HG03378 (cell line): ENCODE measurements around the gene GDF7.

Experiments used
- ATAC-seq: cut with Tn5 transposase; IDR thresholded peaks from one replicate; pipeline ENCODE4 v1.9.1; 2021; ENCODE audit warnings: mild to moderate bottlenecking, moderate library complexity; ENCODE audit not compliant: unreplicated experiment

GDF7 gene

DNA sequence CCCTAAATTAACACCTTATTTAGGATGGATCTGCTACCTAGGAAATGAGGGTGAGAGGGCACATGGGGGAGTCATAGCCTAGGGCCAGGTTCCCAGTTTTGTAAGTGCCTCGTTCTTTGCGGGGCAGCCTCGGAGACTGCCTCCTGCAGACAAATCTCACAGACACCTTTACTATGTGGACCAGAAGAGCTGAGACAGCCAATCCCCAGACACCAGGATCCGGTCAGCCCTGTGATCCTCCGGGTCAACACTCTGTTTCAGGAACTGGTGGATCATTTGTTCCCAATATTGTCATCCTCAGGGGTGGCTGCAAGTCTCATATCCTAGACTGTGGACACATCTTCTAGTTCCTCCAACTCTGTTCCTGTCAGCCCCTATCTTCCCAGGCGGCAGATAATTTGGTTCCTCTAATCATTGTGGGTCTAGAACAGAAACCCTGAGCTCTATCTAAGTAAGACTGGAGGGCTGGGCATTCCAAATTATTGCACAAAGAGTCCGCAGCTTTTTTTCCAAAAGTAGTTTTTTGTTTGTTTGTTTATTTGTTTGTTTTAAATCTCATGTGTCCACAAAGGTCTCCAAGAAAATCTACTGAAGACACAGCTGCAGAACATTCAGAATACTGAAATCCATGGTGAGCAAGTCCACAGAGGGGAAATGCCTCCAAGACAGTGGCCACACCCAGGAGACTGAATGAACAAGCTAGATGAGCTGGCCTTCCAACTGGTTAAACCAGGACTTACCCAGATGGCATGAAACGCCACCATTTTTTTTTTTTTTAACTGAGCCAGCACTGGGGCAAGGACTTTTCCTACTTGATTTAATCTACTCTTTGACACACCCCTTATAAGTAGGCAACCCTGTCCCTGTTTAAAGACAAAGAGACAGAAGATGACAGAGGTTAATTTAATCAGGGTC, 6.2 kb upstream of the GDF7 start:
- no peak for ATAC-seq

DNA sequence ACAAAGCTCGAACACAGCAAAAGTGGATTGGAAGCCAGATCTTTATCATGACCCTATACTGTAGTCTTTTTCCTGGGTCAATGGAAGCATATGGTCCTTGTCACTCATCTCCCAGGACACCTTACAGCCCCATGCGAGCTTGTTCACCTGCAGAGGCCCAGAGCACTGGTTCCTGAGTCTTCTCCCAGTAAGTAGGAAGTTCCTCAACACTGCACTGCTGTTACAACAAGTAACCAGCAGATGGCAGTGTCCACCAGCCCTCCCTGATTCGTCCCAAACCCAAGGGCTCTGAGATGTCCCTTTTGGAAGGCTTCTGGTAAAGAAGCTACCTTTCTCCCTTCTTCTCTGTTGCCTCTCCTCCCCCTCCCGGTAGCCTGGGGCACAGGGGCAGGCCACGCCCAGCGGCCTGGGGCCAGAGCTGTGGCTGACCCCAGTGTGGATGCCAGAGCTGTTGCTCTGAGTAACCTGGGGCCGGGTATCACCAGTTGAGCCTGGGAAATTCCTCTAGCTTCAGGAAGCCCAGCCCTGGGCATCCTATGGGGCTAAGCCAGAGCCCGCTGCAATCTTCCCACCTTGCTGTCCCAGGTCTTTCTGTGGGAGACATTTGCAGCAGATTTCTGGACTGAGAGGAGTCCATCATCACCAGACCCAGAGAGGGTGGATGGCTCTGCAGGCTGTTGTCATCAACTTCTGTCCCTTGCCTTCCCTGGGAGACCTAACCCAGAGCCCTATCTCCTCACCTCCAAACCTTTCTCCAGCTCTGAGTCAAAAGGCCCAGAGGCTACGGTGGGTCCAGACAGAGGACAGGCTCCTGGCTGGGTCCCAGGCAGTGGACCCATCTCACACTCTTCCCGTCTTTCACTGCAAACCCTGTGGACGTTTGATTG, 5.3 kb upstream of the GDF7 start:
- ATAC-seq, result peak; percentile 63

DNA sequence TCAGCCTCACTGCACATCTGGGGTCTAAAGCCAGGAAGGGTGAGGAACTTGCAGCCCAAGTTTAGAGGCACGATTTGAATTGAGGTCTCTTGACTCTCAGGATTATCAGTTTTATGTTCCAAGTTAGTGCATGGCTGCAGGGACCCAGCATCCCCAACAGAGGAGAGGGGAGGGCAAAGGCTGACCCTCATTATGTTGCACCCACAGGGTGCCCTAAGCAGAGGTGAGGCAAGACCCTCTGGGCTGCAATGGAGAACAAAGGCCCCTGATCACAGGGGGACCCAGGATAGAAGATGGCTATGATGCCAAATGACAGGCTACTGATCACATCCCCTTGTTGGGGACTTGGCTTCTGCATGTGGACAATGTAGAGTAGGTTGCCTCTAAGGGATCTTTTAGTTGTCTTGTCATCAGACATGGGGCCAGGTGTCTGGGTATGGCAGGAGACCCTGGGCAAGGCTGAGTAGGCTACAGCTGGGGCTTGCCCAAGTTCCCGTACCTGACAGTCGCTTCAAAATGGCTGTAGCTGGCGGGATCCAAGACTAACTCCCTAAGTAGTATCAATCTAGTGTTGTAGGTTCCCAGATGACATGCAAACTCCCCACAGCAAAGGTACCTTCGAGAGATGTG, 4.5 kb upstream of the GDF7 start:
- no peak for ATAC-seq

DNA sequence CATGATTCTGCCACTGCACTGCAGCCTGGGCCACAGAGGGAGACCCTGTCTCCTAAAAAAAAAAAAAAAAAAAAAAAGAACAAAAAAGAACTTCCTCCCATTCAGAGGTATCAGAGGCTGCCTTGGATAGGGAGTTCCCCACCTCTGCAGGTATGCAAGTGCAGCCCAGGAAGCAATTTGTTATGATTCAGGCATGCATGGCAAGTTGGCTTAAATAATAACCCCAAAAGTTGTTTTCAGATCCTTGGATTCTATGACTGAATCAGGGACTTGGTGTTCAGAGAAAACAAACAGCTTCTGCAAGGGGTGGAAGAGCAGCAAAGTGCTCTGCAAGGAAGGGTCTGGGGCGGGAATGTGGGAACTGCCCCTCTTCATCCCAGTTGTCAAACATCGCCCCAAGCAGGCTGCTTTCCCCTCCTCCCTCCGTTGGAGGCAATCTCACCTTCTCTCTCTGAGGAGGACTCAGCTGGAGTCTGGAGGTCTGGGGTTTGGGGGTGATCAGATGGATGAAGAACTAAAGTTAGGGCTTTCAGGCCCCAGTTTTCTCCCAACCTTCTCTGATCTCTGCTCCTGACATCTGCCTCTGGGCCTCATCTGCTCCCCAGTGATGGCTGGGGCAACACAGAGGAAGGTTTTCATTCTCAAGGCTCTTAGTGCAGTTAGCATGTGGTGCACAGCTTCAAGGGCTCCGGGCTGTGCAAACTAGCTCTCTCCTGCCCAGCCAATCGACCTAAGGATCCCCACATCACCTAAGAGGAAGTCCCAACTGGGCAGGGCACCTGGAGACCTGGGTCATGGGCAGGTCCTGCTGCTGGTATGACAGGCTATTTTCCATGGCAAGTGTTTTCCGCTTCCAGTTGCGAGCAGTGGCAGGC, 3.5 kb upstream of the GDF7 start:
- ATAC-seq, result no peak

DNA sequence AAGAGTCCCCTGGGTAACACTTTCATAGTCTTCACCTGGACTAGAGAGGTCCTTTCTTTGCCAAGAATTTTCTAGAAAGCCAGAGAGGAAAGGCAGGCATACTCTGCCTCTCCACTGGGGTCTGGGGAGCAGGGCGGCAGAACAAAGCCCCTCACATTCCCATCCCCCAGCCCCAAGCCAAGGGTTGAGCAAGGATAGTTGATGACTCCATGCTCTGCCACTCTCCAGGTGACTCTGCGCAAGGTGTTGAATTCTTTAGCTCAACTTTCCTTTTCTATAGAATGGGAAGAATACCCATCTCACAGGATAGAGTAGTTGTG, 2.9 kb upstream of the GDF7 start:
- no peak for ATAC-seq

DNA sequence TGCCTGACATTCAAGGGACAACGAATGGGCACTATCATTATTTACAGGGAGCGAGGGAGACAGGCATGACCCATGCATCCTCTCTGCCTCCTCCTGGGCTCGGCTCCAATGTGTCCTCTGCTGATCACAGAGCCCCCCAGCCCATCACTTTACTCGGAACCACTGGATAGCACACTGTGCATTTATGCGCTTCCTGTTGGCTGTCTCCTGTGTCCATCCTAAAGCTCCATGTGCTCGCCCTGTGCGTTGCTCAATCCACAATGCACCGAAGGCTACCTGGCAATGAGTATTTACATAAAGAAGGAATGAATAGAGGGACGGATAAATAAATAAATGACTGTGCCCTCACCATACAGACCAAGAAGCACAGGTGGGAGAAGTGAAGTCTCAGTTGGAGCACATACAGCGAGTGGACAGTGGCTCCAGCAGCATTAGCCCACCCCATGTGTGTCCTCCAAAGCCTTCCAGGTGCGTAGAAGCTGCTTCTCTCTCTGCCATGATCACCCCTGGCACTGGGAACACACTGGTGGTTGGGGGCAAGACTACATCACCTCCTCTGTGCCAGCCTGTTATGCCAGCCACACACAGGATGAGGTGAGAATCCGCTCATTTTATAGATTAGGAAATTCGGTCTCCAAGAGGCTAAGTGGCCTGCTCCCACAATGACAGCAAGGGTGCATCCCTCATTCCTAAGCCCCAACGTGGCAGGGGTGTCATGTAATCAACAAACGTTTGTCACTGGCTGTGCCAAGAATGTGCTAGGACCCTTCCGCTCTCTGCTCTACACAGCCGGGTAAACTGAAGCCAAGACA, 2.3 kb upstream of the GDF7 start:
- no peak for ATAC-seq

DNA sequence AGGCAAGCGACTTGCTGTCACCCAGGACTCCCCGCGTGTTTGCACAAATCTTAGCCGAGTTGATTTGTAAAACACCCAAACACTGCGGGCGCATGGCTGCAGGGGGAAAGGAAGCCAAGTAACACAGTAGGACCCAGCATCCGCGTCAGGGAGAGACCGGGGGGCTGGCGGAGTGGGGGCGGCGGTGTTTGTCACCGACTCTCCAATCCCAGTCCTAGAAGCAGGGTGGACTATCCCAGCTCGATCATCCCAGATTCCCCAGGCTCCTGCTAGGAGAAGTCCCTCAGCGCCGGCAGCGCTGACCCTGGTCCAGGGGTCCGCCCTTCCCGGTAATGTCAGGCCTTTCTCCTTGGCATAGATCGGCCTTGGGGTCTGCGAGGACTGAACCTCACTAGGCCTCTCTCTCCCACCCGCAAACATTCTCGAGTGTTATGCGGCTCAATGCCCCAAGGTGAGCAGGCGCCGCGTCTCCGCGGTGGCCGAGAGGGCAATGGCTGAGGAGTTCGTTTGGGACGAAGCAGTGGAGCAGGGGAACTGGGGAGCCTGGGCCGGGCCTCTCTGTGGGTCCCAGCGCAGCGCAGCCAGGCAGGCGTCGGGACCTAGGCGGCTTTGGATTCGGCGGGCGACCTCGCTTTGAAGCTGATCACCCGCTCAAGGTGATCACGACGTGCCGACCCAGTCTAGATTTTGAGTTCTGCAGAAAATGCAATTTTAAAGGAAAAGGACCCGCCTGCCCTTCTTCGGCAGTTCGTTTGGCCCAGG, 1.5 kb upstream of the GDF7 start:
- ATAC-seq, result no peak

DNA sequence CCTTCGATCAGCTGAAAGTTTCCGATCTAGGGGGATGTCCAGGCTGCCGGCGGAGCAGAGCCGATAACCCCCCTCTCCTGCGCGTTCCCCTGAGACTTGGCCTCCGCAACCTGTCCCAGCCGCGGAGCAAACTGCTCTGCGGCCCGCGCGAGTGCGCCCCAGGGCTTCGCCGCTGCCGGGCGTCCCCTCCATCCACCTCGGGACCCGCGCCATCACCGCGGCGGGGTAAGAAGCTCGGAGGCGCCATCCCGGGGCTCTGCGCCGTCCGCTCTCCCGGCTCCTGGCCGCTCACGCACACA, 990 bp upstream of the GDF7 start:
- ATAC-seq, result no peak

DNA sequence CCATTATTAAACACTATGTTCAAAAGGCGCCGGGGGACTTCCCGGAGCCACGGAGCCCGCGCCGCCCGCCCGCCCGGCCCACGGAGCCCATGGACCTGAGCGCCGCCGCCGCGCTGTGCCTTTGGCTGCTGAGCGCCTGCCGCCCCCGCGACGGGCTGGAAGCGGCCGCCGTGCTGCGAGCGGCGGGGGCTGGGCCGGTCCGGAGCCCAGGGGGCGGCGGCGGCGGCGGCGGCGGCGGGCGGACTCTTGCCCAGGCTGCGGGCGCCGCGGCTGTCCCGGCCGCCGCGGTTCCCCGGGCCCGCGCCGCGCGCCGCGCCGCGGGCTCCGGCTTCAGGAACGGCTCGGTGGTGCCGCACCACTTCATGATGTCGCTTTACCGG, 197 bp downstream of the GDF7 start:
- no peak for ATAC-seq

DNA sequence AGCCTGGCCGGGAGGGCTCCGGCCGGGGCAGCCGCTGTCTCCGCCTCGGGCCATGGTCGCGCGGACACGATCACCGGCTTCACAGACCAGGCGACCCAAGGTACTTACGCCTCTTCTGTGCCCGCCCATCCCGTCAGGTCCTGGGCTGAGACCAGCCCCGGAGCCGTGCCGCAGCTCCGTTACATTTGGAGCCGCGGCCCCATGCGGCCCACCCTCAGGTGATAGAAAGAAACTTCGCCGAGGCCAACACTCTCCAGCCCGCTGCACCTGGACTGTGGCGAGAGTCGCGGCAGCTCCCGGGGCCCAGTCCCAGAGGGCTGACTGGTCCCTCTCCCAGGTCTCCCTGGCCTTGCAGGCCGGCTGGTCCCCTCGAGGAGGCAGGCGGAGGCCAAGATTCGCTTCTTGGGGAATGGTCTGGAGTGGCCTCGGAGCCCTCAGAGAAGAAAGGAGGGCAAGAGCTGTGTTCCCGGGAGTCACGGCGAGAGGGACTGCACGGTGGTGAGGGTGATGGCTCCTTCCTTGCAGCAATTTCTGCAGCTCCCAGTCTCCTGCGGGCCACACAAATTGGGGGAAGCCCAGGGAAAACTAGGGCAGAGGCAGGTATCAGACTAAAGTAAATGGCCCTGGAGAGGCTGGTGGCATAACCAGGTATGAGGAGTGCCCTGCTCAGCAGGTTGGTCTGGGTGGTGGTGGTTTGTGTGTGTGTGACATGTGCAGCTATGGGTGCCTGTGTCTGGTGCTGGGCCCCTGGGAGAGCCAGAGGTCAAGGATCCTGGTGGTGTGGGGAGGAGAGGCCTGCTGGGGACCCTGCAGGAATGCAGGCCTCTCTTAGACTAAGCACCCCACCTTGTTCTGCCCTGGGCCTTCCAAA, 822 bp downstream of the GDF7 start:
- ATAC-seq, result no peak

DNA sequence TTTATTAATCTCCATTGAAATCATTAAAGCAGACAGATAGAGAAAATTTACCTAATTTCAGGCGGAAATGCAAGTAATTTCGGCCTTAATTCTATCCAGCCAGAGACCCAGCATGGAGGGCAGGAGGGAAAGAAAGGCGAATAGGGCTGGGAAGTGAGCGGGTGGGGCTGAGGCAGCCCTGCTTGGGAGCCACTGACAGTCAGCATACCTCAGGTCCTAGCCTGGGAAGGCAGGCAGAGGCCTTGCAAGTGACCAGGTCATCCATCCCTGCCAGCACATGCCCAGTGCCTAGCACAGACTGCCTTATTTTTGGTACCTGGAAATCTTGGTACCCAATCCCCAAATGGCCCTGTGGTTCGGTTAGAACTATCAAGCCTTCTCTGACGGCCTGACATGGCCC, 1.5 kb downstream of the GDF7 start:
- ATAC-seq, result no peak

DNA sequence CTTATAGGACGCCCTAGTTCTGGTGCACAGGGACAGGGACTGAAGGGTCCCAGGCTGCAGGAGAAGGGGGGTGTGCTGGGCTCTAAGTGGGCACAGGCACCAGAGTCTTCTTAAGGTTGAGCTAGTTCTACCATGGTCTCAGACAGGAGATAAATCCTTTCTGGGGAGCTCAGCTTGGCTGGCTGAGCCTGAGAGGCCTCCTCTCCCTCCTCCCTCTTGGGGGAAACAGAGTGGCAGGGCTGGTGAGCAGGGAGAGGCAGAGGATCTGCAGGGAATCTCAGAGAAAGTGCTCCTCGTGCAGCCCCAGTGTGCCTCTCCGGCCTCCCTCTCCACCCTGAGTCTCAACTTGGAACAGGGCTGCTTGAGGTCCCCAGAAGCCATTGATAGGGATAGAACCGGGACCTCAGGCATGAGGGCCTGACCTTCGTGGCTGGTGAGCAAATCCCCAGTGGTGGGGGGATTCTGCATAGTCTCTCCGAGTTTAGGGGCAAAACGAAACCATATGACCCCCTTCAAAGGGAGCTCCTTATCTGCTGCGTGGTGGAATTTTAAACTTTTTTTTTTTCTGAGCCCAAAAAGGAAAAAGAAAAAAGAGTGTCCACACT, 2.0 kb downstream of the GDF7 start:
- ATAC-seq, result no peak

DNA sequence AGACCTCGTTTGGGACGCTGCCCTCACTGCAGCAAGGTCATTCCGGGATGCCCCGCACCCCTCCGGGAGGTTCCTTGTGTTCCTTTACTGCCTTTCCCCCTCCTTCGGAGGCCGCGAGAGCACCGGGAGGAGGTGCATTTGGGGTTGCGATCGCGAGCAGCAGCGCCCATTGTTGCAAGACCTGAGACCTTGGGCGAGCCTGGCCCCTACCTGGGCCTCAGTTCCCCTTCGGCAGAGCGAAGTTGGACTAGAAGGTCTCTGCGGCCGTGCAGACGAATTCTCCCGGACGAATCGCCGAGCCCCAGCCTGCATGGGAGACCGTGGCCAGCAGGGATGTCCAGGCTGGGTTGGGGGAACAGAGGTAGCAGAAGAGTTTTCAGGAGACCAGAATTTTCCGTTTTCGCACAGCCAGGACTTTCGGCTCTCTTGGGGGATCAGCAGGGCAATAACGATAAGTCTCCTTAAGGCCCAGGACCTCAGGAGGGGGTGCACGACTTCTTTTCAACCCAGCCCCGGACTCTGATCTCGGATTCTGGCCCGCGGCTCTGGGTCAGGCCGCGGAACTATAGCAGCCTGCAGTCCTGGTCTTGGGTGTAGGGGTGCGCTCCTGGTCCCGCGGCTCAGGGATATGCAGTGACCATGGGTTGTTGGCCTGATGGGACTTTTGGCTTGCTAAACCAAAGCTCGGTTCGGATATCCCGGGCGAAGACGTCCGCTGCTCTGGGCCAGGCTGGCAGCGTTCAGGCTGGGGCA, 2.8 kb downstream of the GDF7 start:
- no peak for ATAC-seq

DNA sequence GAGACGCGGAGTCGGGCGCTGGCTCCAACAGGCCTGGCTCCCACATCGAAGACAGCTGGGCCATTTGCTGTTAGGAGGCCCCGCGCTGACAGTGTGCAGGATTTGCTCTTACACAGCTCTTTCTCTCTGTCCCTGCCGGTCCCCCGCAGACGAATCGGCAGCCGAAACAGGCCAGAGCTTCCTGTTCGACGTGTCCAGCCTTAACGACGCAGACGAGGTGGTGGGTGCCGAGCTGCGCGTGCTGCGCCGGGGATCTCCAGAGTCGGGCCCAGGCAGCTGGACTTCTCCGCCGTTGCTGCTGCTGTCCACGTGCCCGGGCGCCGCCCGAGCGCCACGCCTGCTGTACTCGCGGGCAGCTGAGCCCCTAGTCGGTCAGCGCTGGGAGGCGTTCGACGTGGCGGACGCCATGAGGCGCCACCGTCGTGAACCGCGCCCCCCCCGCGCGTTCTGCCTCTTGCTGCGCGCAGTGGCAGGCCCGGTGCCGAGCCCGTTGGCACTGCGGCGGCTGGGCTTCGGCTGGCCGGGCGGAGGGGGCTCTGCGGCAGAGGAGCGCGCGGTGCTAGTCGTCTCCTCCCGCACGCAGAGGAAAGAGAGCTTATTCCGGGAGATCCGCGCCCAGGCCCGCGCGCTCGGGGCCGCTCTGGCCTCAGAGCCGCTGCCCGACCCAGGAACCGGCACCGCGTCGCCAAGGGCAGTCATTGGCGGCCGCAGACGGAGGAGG, 3.5 kb downstream of the GDF7 start:
- no peak for ATAC-seq

DNA sequence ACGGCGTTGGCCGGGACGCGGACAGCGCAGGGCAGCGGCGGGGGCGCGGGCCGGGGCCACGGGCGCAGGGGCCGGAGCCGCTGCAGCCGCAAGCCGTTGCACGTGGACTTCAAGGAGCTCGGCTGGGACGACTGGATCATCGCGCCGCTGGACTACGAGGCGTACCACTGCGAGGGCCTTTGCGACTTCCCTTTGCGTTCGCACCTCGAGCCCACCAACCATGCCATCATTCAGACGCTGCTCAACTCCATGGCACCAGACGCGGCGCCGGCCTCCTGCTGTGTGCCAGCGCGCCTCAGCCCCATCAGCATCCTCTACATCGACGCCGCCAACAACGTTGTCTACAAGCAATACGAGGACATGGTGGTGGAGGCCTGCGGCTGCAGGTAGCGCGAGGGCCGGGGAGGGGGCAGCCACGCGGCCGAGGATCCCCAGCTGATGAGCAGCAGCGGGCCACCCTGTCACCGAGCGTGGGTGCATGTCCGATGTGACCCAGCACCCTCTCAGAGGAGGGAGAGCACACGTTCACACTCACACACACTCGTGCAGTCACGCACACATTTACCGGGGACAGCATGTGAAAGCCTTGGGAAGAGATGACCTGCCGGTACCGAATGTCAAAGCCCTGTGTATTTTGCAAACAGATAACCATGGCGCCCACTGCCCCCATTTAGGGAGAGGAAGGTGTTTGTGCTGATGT, 4.2 kb downstream of the GDF7 start:
- no peak for ATAC-seq

DNA sequence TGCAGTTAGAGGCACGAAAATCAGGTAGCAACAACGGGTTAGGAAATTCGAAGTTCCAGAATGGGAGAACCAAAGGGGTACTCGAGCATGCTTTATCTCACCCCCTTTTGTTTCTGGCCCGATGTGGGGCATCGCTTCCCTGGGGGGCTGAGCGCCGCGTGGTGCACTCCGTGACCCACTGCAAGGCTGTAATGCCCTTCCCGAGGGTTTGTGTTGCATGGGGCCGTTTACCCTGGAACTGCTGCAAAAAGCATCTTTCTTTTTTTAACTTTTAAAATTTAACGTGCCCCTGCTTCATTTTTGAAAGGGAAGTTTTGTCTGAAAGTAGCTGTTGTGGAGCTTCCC, 4.8 kb downstream of the GDF7 start:
- no peak for ATAC-seq
